Adrenal gland (tissue), 12 donors: Measurements from ENCODE around the gene GP5. TPM values are rescaled to one million over a fixed set of nuclear protein-coding genes. Genes with fewer than 3 reads are reported as not detected.

Experiments
- DNase-seq, 7 donors: peaks; one replicate each; pipeline ENCODE4 v3.0.0-alpha.2; 2019 to 2020
- H3K27ac ChIP-seq, 5 donors: fragments of 200-600 bp; sonication (generic) in 4 of 5; 1 replicate in 3 of 5; 2 replicates in 2 of 5; pipeline versions ENCODE4 v1.5.1 to v1.8.0; 2016 to 2020; ENCODE audit warnings: mild to moderate bottlenecking in 1 of 5
- H3K27me3 ChIP-seq: fragments of 200-600 bp; 2 replicates; pipeline ENCODE4 v1.8.0; 2021
- H3K36me3 ChIP-seq, 2 donors: fragments of 200-600 bp; replicated peaks in 1 of 2; 1 replicate in 1 of 2; 2 replicates in 1 of 2; pipeline versions ENCODE4 v1.5.1 to v1.8.0; 2018 to 2022
- H3K4me1 ChIP-seq, 2 donors: fragments of 200-600 bp; replicated peaks in 1 of 2; 1 replicate in 1 of 2; 2 replicates in 1 of 2; pipeline versions ENCODE4 v1.5.1 to v1.8.0; 2018 to 2021
- H3K4me3 ChIP-seq, 4 donors: fragments of 200-600 bp; sonication (generic) in 3 of 4; one replicate each; pipeline ENCODE4 v1.5.1; 2016 to 2018
- H3K9me3 ChIP-seq, 3 donors: fragments of 200-600 bp; sonication (generic) in 1 of 3; replicated peaks in 1 of 3; 1 replicate in 2 of 3; 2 replicates in 1 of 3; pipeline versions ENCODE4 v1.5.1 to v1.8.0; 2016 to 2021
- POLR2A ChIP-seq, 2 donors: fragments of 450-650 bp; IDR thresholded peaks; one replicate each; pipeline ENCODE4 v1.6.1; 2017; ENCODE audit warnings: antibody characterized with exemption in 2 of 2, mild to moderate bottlenecking in 2 of 2, moderate library complexity in 1 of 2
- WGBS, 4 donors: extraction: QIAGEN DNeasy Blood & Tissue Kit in 2 of 4; methylation state at CpG; one replicate each; pipeline versions ENCODE4 v1.1.5 to v1.1.7; 2013 to 2017; 5-methylcytosine and 5-hydroxymethylcytosine counted together
- intact Hi-C, 2 donors: fragments of 100-400 bp; cut with DNase I; formaldehyde crosslinking; loops; one replicate each; pipeline versions ENCODE4 v1.14.1 to v1.15.0; 2022 to 2023
- polyA plus RNA-seq, 3 donors: library from polyadenylated mRNA; stranded (reverse); fragments of 200-250 nt in 2 of 3; fragments of 350-450 nt in 1 of 3; fragmentation: Illumina TruSeq in 1 of 3; extraction: RNeasy Lipid Tissue Mini Kit (QIAGEN cat#74804) in 1 of 3; gene quantifications; one replicate each; pipeline ENCODE4 v1.2.3, GENCODE V29; 2013 to 2014
- total RNA-seq, 9 donors: library from RNA; depleted of rRNA in 4 of 9; stranded (reverse); fragments of >200 nt in 4 of 9; fragments of 120-200 nt in 1 of 9; fragmentation: NEBNext Ultra II Directional in 1 of 9; extraction: Animal tissue kit (Norgen Biotek cat#: 25700) in 1 of 9; gene quantifications; one replicate each; pipeline versions ENCODE4 v1.1.0 to v1.2.4, GENCODE V29; 2013 to 2023
- TF ChIP-seq, protein P1 (sequence below), 6 experiments: fragments of 450-650 bp in 4 of 6; fragments of 200-600 bp in 2 of 6; sonication (generic) in 1 of 6; IDR thresholded peaks; 1 replicate in 5 of 6; 2 replicates in 1 of 6; pipeline versions ENCODE4 v1.5.1 to v1.8.0; 2016 to 2021; ENCODE audit warnings: antibody characterized with exemption in 6 of 6, mild to moderate bottlenecking in 2 of 6, moderate library complexity in 1 of 6
- donor health status: healthy with polysubstance abuse.
- donor health status: Bipolar disorder and iron deficiency.
- donor health status: DM: yes; HTN: yes; CAD: no.
- donor health status: DM: no; HTN: no; CAD: no.
- donor health status: DM: no; HTN: no; CAD: no.
- donor health status: DM: yes; HTN: yes; CAD: no.

GP5 gene
- total and polyA plus RNA-seq, 12 donors = 0.08 to 0.28 (median 0.11) TPM; not detected in 9

DNA sequence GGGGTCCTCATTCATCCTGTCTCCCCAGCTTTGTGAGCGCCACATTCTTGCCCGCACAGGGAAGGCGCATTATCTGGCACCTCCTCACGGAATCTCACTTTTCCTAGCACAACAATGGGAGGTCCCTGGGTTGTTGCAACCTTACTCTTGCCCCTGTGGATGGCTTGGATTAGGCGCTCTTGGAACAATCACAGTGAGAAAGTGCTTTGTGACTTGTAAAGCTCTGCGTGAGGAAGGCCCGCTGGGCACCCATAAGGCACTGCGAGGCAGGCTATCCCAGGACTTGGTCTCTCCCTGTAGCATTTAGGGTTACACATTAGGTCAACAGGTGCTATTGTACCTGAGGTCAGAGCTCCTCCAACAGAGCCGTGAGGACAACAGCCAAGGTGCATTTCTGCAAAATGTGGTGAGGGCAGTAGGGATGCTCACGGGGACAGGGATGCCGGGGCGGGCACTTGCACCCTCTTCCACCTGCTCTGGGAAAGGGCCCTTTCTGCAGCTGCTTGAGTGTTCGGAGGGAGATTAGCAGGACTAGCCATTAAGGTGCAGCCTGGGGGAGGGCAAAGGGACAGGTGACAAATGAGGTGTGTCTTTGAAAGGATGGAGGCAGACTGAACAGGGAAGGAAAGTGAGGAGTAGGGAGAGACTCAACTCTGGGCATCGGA lies 15.7 kb downstream of the GP5 start:
- no peaks in the 10 kb centered on the region for H3K36me3 ChIP-seq
- H3K4me3 ChIP-seq = no peak overlapping the region
- H3K4me1 ChIP-seq = no peaks in the 10 kb centered on the region
- TF ChIP-seq, protein P1, sequence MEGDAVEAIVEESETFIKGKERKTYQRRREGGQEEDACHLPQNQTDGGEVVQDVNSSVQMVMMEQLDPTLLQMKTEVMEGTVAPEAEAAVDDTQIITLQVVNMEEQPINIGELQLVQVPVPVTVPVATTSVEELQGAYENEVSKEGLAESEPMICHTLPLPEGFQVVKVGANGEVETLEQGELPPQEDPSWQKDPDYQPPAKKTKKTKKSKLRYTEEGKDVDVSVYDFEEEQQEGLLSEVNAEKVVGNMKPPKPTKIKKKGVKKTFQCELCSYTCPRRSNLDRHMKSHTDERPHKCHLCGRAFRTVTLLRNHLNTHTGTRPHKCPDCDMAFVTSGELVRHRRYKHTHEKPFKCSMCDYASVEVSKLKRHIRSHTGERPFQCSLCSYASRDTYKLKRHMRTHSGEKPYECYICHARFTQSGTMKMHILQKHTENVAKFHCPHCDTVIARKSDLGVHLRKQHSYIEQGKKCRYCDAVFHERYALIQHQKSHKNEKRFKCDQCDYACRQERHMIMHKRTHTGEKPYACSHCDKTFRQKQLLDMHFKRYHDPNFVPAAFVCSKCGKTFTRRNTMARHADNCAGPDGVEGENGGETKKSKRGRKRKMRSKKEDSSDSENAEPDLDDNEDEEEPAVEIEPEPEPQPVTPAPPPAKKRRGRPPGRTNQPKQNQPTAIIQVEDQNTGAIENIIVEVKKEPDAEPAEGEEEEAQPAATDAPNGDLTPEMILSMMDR (IDR thresholded peaks at IDR 0.05) = no peak
- no peak for TF ChIP-seq POLR2A (IDR thresholded peaks at IDR 0.05)
- intact Hi-C loops = no loop called here
- H3K27ac ChIP-seq = no peak overlapping the region
- peaks cover 4% of the 10 kb centered on the region for H3K27me3 ChIP-seq
- no peaks in the 10 kb centered on the region for H3K9me3 ChIP-seq
- DNase-seq = no peak
- 89% methylated on average over 10 to 14 of the region's 14 CpGs for WGBS, 4 donors

DNA sequence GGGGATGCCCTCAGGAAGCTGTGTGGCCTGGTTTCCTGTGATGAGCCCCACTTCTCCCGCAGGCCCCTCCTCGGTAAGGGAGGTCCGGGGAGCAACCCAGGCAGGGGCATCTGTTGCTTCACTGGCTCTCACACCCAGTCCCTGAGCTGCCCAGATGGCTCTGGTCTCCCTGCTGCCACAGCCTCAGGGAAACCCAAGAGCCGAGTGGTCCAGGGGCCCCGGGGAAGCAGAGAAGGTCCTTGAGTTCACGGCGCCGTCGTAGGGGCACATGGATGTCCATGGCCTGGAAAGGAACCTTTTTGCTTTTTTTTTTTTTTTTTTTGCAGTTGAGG lies 16.2 kb downstream of the GP5 start:
- H3K4me3 ChIP-seq = no peak overlapping the region
- no peaks in the 10 kb centered on the region for H3K4me1 ChIP-seq
- no peak for DNase-seq
- intact Hi-C loops = no loop called here
- H3K9me3 ChIP-seq = no peaks in the 10 kb centered on the region
- H3K27me3 ChIP-seq = peaks cover 4% of the 10 kb centered on the region
- 80 to 87% (median 85%) methylated on average over 7 to 9 of the region's 9 CpGs for WGBS, 4 donors
- H3K27ac ChIP-seq = no peak overlapping the region
- TF ChIP-seq, protein P1 (IDR thresholded peaks at IDR 0.05) = no peak
- TF ChIP-seq POLR2A (IDR thresholded peaks at IDR 0.05) = no peak
- no peaks in the 10 kb centered on the region for H3K36me3 ChIP-seq

DNA sequence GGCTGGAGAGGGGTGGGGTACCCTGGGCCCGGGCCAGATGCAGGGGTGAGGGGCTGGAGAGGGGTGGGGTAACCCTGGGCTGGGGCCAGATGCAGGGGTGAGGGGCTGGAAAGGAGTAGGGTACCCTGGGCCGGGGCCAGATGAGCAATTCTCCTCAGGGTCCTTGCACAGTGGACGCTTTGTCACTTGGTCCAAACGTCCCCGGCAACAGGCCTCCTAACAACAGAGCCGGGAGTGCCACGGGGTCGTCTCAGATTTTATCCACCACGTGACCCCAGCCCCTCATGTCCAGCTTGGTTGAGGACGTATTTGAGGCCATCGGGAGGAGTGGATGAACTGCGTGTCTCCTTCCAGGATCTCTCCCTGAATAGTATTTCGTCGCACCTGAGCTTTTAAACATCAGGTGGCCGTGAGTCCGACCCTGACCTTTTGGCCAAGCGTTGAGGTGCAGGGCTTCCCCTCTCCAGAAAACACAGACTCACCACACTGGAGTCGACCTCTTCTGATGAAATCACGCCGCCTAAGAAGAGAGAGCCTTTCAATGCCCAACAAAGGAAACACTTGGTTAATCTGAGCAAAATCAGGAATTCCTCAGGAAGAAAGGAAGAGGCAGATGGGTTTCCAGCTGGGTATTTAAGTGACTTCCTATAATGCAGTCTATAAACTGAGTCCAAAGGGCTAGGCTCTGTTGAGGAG lies 16.7 kb downstream of the GP5 start:
- WGBS, 4 donors = 68 to 74% (median 72%) methylated on average over 14 to 20 of the region's 20 CpGs
- intact Hi-C loops = no loop called here
- TF ChIP-seq POLR2A (IDR thresholded peaks at IDR 0.05) = no peak
- TF ChIP-seq, protein P1 (IDR thresholded peaks at IDR 0.05) = no peak
- H3K4me3 ChIP-seq = no peak overlapping the region
- no peak for DNase-seq
- H3K27ac ChIP-seq = no peak overlapping the region
- no peaks in the 10 kb centered on the region for H3K9me3 ChIP-seq
- no peaks in the 10 kb centered on the region for H3K4me1 ChIP-seq
- H3K27me3 ChIP-seq = peaks cover 5% of the 10 kb centered on the region
- H3K36me3 ChIP-seq = no peaks in the 10 kb centered on the region

DNA sequence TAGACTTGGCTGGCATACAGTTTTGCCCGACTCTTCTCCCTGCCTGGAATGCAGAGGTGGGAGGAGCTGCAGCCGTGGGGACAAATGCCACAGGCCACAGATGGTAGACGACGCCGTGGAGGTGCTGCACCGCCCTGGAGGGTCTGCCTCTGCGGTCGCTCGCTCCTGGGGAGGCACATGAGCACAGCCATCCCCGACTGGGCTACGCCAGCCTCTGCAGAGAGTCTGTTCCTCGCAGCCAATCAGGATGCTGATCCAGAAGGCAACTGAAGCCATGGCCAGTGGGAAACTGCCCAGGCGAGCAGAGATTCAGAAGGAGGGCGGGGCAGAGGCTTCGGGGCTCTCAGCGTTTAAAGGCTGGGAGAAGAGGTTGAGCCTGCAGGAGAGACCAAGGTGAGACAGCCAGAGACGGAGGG lies 17.6 kb downstream of the GP5 start:
- 55 to 60% (median 56%) methylated on average over 4 to 17 of the region's 17 CpGs for WGBS, 4 donors
- intact Hi-C loops = no loop called here
- H3K4me1 ChIP-seq = no peaks in the 10 kb centered on the region
- H3K4me3 ChIP-seq = no peak overlapping the region
- H3K9me3 ChIP-seq = no peaks in the 10 kb centered on the region
- DNase-seq = no peak
- TF ChIP-seq, protein P1 (IDR thresholded peaks at IDR 0.05) = no peak
- no peak for TF ChIP-seq POLR2A (IDR thresholded peaks at IDR 0.05)
- H3K36me3 ChIP-seq = no peaks in the 10 kb centered on the region
- H3K27me3 ChIP-seq = peaks cover 5% of the 10 kb centered on the region
- no peak overlapping the region for H3K27ac ChIP-seq
